Frontal cortex (tissue), 4 donors: ENCODE measurements around the gene EVX2. TPM values are rescaled to one million over a fixed set of nuclear protein-coding genes. Genes with fewer than 3 reads are reported as not detected.

ENCODE experiments used
- DNase-seq, 2 donors: peaks; one replicate each; pipeline ENCODE4 v3.0.0; 2012; ENCODE audit warnings: low spot score in 2 of 2
- FAIRE-seq: peaks from 2 replicates; lab custom pipeline; 2012; peaks lifted over from hg19 to GRCh38; lab: Jason Lieb, UNC
- total RNA-seq: library from RNA; depleted of rRNA; stranded (reverse); fragments of >200 nt; gene quantifications from one replicate; pipeline ENCODE4 v1.2.3, GENCODE V29; 2014
- donor health status: control.
- donor health status: control.
- donor health status: control.

The EVX2 gene
- total RNA-seq, 1 donor from 2014 or later, result not detected

- FAIRE-seq (no peak), DNase-seq (no peak)
These were observed 26.9 kb upstream of the EVX2 start for GRCh38 chr2:176110415-176111308.

GRCh38 chr2:176109946-176110345 is 26.2 kb upstream of the EVX2 start:
- FAIRE-seq (no peak), DNase-seq (no peak)

GRCh38 chr2:176109192-176109901 is 25.6 kb upstream of the EVX2 start:
- no peak for DNase-seq
- no peak for FAIRE-seq

GRCh38 chr2:176107731-176108181 is 24.0 kb upstream of the EVX2 start:
- no peak for DNase-seq
- FAIRE-seq, result no peak

- DNase-seq (no peak), FAIRE-seq (no peak)
These were observed 23.1 kb upstream of the EVX2 start, which contains the start of gene HOXD11 for GRCh38 chr2:176106581-176107539. HOXD11 (plus strand) TSS chr2:176107280; CDS start chr2:176107356, 76 bp downstream.

- no peak for DNase-seq
These were observed 22.2 kb upstream of the EVX2 start for GRCh38 chr2:176105730-176106580.

GRCh38 chr2:176105078-176105729 is 21.4 kb upstream of the EVX2 start:
- FAIRE-seq (no peak), DNase-seq (no peak)

More at GRCh38 chr2:176105730-176106580, 22.2 kb upstream of the EVX2 start:
- no peak for FAIRE-seq

GRCh38 chr2:176104316-176105077 is 20.7 kb upstream of the EVX2 start:
- DNase-seq, result no peak
- no peak for FAIRE-seq

GRCh38 chr2:176103742-176104315 is 20.1 kb upstream of the EVX2 start:
- FAIRE-seq (no peak), DNase-seq (no peak)

- no peak for DNase-seq
- FAIRE-seq, result no peak
These were observed 19.4 kb upstream of the EVX2 start for GRCh38 chr2:176103194-176103593.

GRCh38 chr2:176102309-176102866 is 18.6 kb upstream of the EVX2 start:
- DNase-seq (no peak), FAIRE-seq (no peak)

- FAIRE-seq (no peak), DNase-seq (no peak)
These were observed 18.1 kb upstream of the EVX2 start for GRCh38 chr2:176101842-176102241.

GRCh38 chr2:176101216-176101830 is 17.6 kb upstream of the EVX2 start:
- DNase-seq (no peak), FAIRE-seq (no peak)

GRCh38 chr2:176100547-176101140 is 16.9 kb upstream of the EVX2 start:
- FAIRE-seq (no peak), DNase-seq (no peak)

- DNase-seq (no peak), FAIRE-seq (no peak)
These were observed 16.2 kb upstream of the EVX2 start, which contains the start of gene HOXD12 for GRCh38 chr2:176099728-176100546. HOXD12 (plus strand) TSS chr2:176099795; CDS start chr2:176099802, 7 bp downstream.
